Measurements from ENCODE around the gene SOX6. TPM values are rescaled to one million over a fixed set of nuclear protein-coding genes. Genes with fewer than 3 reads are reported as not detected.
"Not testable (repeated sequence)": the region's sequence is repeated elsewhere in the genome, so short reads cannot be mapped to it uniquely, and the experiment has no call there.

The SOX6 gene
- polyA plus RNA-seq, 1 experiment: 6.0 TPM

DNA sequence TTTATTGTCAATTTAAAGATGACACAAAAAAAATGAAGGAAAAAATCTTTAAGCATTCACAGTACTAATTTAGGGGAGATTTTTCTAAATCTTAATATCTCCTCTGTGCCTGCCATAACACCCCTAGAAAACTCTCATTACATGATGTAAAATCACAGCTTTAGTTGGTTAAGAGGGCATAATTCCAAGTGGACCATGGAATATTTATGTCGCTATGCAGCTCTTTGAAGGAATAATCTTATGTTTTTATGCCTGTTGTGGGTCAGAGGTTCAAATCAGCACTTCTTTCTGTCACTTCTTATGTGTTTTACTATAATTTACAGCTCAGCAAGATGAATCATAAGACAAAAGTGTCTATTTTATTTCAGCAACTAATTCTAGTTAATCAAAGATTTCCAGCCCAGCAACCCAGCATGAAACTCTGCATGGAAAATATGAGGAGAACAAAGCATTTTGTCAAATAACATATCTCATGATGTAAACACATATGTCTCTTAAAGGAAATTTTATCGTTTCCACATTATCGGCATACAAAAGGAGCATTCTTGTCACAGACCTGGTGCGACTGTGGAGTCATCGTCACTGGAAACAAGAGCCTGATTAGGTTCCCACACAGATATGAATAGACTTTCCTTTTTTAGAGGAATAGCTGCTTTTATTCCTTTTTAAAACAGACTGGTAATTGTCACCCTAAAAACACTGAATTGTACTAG is 274.8 kb downstream of the SOX6 start:
- TF ChIP-seq, protein P1, sequence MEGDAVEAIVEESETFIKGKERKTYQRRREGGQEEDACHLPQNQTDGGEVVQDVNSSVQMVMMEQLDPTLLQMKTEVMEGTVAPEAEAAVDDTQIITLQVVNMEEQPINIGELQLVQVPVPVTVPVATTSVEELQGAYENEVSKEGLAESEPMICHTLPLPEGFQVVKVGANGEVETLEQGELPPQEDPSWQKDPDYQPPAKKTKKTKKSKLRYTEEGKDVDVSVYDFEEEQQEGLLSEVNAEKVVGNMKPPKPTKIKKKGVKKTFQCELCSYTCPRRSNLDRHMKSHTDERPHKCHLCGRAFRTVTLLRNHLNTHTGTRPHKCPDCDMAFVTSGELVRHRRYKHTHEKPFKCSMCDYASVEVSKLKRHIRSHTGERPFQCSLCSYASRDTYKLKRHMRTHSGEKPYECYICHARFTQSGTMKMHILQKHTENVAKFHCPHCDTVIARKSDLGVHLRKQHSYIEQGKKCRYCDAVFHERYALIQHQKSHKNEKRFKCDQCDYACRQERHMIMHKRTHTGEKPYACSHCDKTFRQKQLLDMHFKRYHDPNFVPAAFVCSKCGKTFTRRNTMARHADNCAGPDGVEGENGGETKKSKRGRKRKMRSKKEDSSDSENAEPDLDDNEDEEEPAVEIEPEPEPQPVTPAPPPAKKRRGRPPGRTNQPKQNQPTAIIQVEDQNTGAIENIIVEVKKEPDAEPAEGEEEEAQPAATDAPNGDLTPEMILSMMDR (IDR thresholded peaks at IDR 0.05; ENCODE audit: low read depth, low read length): no peak
- Histone ChIP-seq H3K9me3 (ENCODE audit: control insufficient read depth, insufficient read depth, low read length) (no peaks in the 10 kb centered on the region), H3K4me3 (ENCODE audit: low read depth, low read length) (no peak overlapping the region), H3K27ac (ENCODE audit: low read depth, low read length) (no peak overlapping the region), H3K27me3 (ENCODE audit: control insufficient read depth, insufficient read depth, low read length) (no peaks in the 10 kb centered on the region)
- no peak for DNase-seq (ENCODE audit: low read depth, low spot score)
- ChIA-PET CTCF (no interaction called here), POLR2A (no interaction called here)

DNA sequence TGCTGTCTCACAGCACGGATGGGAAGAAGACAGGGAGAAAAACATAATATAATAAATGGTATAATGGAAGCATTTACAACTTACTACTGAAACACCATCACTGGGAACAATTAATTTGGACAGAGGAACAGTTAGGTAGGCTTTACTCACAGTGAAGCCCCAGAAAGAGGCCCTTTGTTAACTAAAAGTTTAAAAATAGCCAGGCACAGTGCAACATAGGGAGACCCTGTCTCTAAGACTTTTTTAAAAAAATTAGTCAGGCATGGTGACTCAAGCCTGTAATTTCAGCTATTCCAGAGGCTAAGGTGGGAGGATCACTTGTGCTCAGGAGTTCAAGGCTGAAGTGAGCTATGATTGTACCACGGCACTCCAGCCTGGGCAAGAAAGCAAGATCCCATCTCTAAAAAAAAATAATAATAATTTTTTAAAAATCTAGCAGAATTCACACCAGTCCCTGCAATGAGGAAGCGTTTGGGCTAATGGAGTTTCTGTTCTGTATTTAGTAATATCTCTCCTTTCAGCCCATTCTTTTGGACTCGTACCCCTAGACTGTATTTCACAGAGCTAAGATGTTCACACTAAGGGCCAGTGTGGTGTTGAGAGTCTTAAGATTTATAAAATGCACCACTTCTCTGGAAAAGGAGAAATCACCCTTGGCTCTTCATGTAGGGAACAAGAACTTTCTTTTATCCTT is 275.5 kb downstream of the SOX6 start:
- DNase-seq (ENCODE audit: low read depth, low spot score): no peak
- H3K27me3 ChIP-seq (ENCODE audit: control insufficient read depth, insufficient read depth, low read length): no peaks in the 10 kb centered on the region
- TF ChIP-seq, protein P1 (IDR thresholded peaks at IDR 0.05; ENCODE audit: low read depth, low read length): no peak
- H3K9me3 ChIP-seq (ENCODE audit: control insufficient read depth, insufficient read depth, low read length): no peaks in the 10 kb centered on the region
- no peak overlapping the region for H3K4me3 ChIP-seq (ENCODE audit: low read depth, low read length)
- ChIA-PET CTCF (interaction anchor here (0.6 kb wide), 1 partner anchor 382 kb away, joined by 3 read pairs; no protein-coding TSS in a partner anchor), POLR2A (no interaction called here)
- no peak overlapping the region for H3K27ac ChIP-seq (ENCODE audit: low read depth, low read length)

DNA sequence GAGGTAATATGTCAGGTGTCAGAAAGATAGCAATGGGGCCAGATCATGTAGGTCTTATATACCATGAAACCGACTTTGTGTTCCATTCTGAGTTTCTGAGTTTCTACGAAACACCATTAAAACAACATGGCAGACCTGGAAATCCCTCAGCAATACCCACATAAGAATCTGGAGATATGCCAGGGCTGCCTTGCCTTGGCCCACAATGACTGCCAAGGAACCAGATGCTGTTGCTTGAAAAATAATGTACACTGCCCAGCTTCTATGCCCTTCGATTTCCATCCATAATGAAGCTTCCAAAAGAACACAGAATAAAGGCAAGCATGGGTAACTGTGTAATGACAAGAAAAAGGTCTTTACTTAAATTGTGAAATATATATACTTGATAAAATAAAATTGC is 277.4 kb downstream of the SOX6 start:
- Histone ChIP-seq H3K9me3 (ENCODE audit: control insufficient read depth, insufficient read depth, low read length) (no peaks in the 10 kb centered on the region), H3K27ac (ENCODE audit: low read depth, low read length) (no peak overlapping the region), H3K4me3 (ENCODE audit: low read depth, low read length) (no peak overlapping the region), H3K27me3 (ENCODE audit: control insufficient read depth, insufficient read depth, low read length) (no peaks in the 10 kb centered on the region)
- CTCF ChIA-PET: no interaction called here
- no peak for DNase-seq (ENCODE audit: low read depth, low spot score)
- POLR2A ChIA-PET: no interaction called here
- TF ChIP-seq, protein P1 (IDR thresholded peaks at IDR 0.05; ENCODE audit: low read depth, low read length): no peak

DNA sequence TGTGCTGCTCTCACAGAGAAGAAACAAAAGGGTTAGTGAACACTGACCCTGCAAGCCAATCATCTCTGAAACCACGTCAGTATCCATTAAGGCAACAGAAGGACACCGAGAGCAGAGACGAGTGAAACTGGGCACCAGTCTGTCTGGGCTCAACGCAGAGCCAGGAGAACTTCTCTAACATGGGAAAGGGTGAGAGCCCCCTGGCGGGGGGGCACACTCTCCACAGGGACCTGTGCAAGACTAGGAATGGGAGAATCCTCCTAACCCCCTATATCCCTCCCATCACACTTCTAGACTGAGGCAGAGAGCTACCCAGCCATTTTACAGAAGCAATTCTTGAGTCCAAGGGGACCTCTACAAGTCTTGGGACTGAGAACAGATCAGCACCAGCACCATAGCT is 285.8 kb downstream of the SOX6 start:
- TF ChIP-seq, protein P1 (IDR thresholded peaks at IDR 0.05; ENCODE audit: low read depth, low read length): no peak
- ChIA-PET POLR2A (no interaction called here), CTCF (interaction anchor here (0.8 kb wide), 1 partner anchor 543 kb away, joined by 3 read pairs; no protein-coding TSS in a partner anchor)
- no peaks in the 10 kb centered on the region for H3K27me3 ChIP-seq (ENCODE audit: control insufficient read depth, insufficient read depth, low read length)
- no peak overlapping the region for H3K4me3 ChIP-seq (ENCODE audit: low read depth, low read length)
- H3K27ac ChIP-seq (ENCODE audit: low read depth, low read length): no peak overlapping the region
- H3K9me3 ChIP-seq (ENCODE audit: control insufficient read depth, insufficient read depth, low read length): no peaks in the 10 kb centered on the region
- DNase-seq (ENCODE audit: low read depth, low spot score): no peak

DNA sequence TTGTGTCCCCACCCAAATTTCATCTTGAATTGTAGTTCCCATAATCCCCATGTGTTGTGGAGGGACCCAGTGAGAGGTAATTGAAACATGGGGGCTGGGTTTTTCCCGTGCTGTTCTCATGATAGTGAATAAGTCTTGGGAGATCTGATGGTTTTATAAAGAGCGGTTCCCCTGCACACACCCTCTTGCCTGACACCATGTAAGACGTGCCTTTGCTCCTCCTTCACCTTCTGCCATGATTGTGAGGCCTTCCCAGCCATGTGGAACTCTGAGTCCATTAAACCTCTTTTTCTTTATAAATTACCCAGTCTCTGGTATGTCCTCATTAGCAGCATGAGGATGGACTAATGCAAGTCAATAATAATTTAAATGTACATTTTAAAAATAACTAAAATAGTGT is 289.1 kb downstream of the SOX6 start:
- POLR2A ChIA-PET: not testable (repeated sequence)

More for the DNA sequence above, 289.1 kb downstream of the SOX6 start:
- H3K27ac ChIP-seq (ENCODE audit: low read depth, low read length); DNase-seq (ENCODE audit: low read depth, low spot score); H3K4me3 ChIP-seq (ENCODE audit: low read depth, low read length); H3K9me3 ChIP-seq (ENCODE audit: control insufficient read depth, insufficient read depth, low read length); H3K27me3 ChIP-seq (ENCODE audit: control insufficient read depth, insufficient read depth, low read length); CTCF ChIA-PET: not testable (repeated sequence)

Measured in AG04450 (cell line).